ENCODE data around the gene NPY1R. TPM values are rescaled to one million over a fixed set of nuclear protein-coding genes. Genes with fewer than 3 reads are reported as not detected.

Gene NPY1R
- total and polyA plus RNA-seq, 2 experiments from 2014 or later: 1.1 to 9.0 TPM

- Histone ChIP-seq H2AFZ (no peak overlapping the region), H3K27me3 (peaks cover 19% of the 10 kb centered on the region), H3K36me3 (replicated peaks; ENCODE audit: insufficient read depth, low read depth) (no peaks in the 10 kb centered on the region), H3K9me3 (ENCODE audit: low read depth) (no peaks in the 10 kb centered on the region), H4K20me1 (ENCODE audit: insufficient read depth, poor library complexity, severe bottlenecking) (no peaks in the 10 kb centered on the region), H3K27ac (no peak overlapping the region), H3K4me3 (no peak overlapping the region), H3K4me2 (no peak overlapping the region), H3K79me2 (no peaks in the 10 kb centered on the region), H3K9me2 (replicated peaks; ENCODE audit: insufficient read depth) (no peaks in the 10 kb centered on the region), H3K4me1 (ENCODE audit: insufficient read depth) (no peaks in the 10 kb centered on the region)
- WGBS (ENCODE audit: low lambda C conversion rate, missing lambda C conversion rate): 94% methylated on average over 3 of the region's 3 CpGs
- no peak for DNase-seq (ENCODE audit: low spot score)
- TF ChIP-seq EZH2 (IDR thresholded peaks at IDR 0.05; ENCODE audit: borderline replicate concordance) (no peak), EZH2phosphoT487 (IDR thresholded peaks at IDR 0.05; ENCODE audit: low read depth, severe bottlenecking, unreplicated experiment) (no peak), CTCF (IDR thresholded peaks at IDR 0.05; ENCODE audit: poor library complexity) (no peak)
Measured at GRCh38 chr4:163335384-163335783, 3.0 kb upstream of the NPY1R start.

GRCh38 chr4:163331629-163332376 lies 593 bp downstream of the NPY1R start:
- no peaks in the 10 kb centered on the region for H3K4me1 ChIP-seq (ENCODE audit: insufficient read depth)
- no peak overlapping the region for H3K27ac ChIP-seq
- WGBS (ENCODE audit: low lambda C conversion rate, missing lambda C conversion rate): 1% methylated on average over 57 of the region's 58 CpGs
- no peaks in the 10 kb centered on the region for H3K9me2 ChIP-seq (replicated peaks; ENCODE audit: insufficient read depth)
- TF ChIP-seq EZH2phosphoT487 (IDR thresholded peaks at IDR 0.05; ENCODE audit: low read depth, severe bottlenecking, unreplicated experiment) (no peak), CTCF (IDR thresholded peaks at IDR 0.05; ENCODE audit: poor library complexity) (peak; percentile 25), EZH2 (IDR thresholded peaks at IDR 0.05; ENCODE audit: borderline replicate concordance) (peak; percentile 63)
- H3K4me3 ChIP-seq: peak overlapping the region; percentile 80
- no peaks in the 10 kb centered on the region for H4K20me1 ChIP-seq (ENCODE audit: insufficient read depth, poor library complexity, severe bottlenecking)
- H3K9me3 ChIP-seq (ENCODE audit: low read depth): no peaks in the 10 kb centered on the region
- peaks cover 18% of the 10 kb centered on the region for H3K27me3 ChIP-seq
- H3K4me2 ChIP-seq: peak overlapping the region; percentile 88
- DNase-seq (ENCODE audit: low spot score): peak; percentile 50
- H3K36me3 ChIP-seq (replicated peaks; ENCODE audit: insufficient read depth, low read depth): no peaks in the 10 kb centered on the region
- peak overlapping the region; percentile 91 for H2AFZ ChIP-seq
- H3K79me2 ChIP-seq: no peaks in the 10 kb centered on the region

GRCh38 chr4:163330916-163331628 lies 1.3 kb downstream of the NPY1R start:
- Histone ChIP-seq H3K9me2 (replicated peaks; ENCODE audit: insufficient read depth) (no peaks in the 10 kb centered on the region), H3K36me3 (replicated peaks; ENCODE audit: insufficient read depth, low read depth) (no peaks in the 10 kb centered on the region), H3K9me3 (ENCODE audit: low read depth) (no peaks in the 10 kb centered on the region), H3K4me1 (ENCODE audit: insufficient read depth) (no peaks in the 10 kb centered on the region), H3K27ac (no peak overlapping the region), H3K79me2 (no peaks in the 10 kb centered on the region), H2AFZ (no peak overlapping the region), H3K4me3 (peak overlapping the region; percentile 80), H3K27me3 (peaks cover 18% of the 10 kb centered on the region), H4K20me1 (ENCODE audit: insufficient read depth, poor library complexity, severe bottlenecking) (no peaks in the 10 kb centered on the region), H3K4me2 (peak overlapping the region; percentile 88)
- WGBS (ENCODE audit: low lambda C conversion rate, missing lambda C conversion rate): 69% methylated on average over 16 of the region's 16 CpGs
- TF ChIP-seq EZH2phosphoT487 (IDR thresholded peaks at IDR 0.05; ENCODE audit: low read depth, severe bottlenecking, unreplicated experiment): no peak
- TF ChIP-seq EZH2 (IDR thresholded peaks at IDR 0.05; ENCODE audit: borderline replicate concordance): no peak
- TF ChIP-seq CTCF (IDR thresholded peaks at IDR 0.05; ENCODE audit: poor library complexity): no peak
- no peak for DNase-seq (ENCODE audit: low spot score)
